ENCODE measurements around the gene ZNF428. TPM values are rescaled to one million over a fixed set of nuclear protein-coding genes. Genes with fewer than 3 reads are reported as not detected.
"Not testable (repeated sequence)": the region's sequence is repeated elsewhere in the genome, so short reads cannot be mapped to it uniquely, and the experiment has no call there.

Gene ZNF428
- polyA plus RNA-seq, 1 experiment: 34.0 TPM

GRCh38 chr19:43636121-43636683 lies 16.8 kb upstream of the ZNF428 start:
- TF ChIP-seq CTCF (IDR thresholded peaks at IDR 0.05; ENCODE audit: insufficient read depth, low read depth, low read length): no peak
- Histone ChIP-seq H3K4me3 (ENCODE audit: low read depth, low read length) (no peak overlapping the region), H3K36me3 (ENCODE audit: control insufficient read depth, insufficient read depth, low read length) (no peaks in the 10 kb centered on the region), H3K27me3 (ENCODE audit: control insufficient read depth, insufficient read depth, low read length) (peaks cover 17% of the 10 kb centered on the region)
- ChIA-PET CTCF (interaction anchor here (0.6 kb wide), 1 partner anchor 162 kb away, joined by 4 read pairs; no protein-coding TSS in a partner anchor), POLR2A (no interaction called here)
- DNase-seq (ENCODE audit: low read depth): no peak

- H3K4me3 ChIP-seq (ENCODE audit: low read depth, low read length); H3K36me3 ChIP-seq (ENCODE audit: control insufficient read depth, insufficient read depth, low read length); POLR2A ChIA-PET; DNase-seq (ENCODE audit: low read depth); CTCF ChIA-PET: not testable (repeated sequence)
- peaks cover 17% of the 10 kb centered on the region for H3K27me3 ChIP-seq (ENCODE audit: control insufficient read depth, insufficient read depth, low read length)
These were observed 16.1 kb upstream of the ZNF428 start for GRCh38 chr19:43635561-43635940.

DNA sequence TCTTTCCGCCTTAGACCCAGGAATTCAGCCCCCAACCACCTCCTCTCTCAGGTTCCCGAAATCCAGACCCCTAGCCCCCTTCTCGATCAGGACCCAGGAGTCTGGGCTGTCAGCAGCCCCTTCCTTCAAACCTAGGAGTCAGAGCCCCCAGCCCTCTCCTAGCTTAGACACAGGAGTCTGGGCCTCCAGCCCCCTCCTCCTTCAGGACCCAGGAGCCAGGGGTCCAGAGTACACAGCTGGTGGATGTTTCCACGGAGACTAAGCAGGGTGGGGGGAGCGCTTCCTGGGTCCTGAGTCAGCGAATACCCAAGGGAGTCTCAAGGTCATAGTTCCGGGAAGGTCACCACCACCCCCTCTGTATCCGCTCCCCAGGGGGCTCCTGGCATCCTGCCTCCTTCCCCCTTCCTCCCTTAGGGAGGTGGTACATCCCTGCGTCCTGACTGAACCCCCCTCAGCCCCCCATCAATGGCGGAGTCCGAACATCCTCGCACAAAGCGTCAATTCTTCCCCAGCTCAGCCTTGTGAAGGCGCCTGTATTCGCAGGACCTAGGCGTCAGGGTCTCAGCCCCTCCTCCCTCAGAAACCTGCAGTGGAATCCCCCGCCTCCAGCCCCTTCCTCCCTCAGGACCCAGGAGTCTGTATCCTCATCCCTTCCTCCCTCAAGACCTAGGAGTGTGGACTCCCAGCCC lies 15.6 kb upstream of the ZNF428 start:
- peaks cover 14% of the 10 kb centered on the region for H3K27me3 ChIP-seq (ENCODE audit: control insufficient read depth, insufficient read depth, low read length)
- no peak for DNase-seq (ENCODE audit: low read depth)
- H3K36me3 ChIP-seq (ENCODE audit: control insufficient read depth, insufficient read depth, low read length): no peaks in the 10 kb centered on the region
- ChIA-PET CTCF (no interaction called here), POLR2A (no interaction called here)
- no peak overlapping the region for H3K4me3 ChIP-seq (ENCODE audit: low read depth, low read length)
- TF ChIP-seq CTCF (IDR thresholded peaks at IDR 0.05; ENCODE audit: insufficient read depth, low read depth, low read length): no peak

GRCh38 chr19:43634506-43634871 lies 15.1 kb upstream of the ZNF428 start:
- H3K27me3 ChIP-seq (ENCODE audit: control insufficient read depth, insufficient read depth, low read length): peaks cover 14% of the 10 kb centered on the region
- H3K4me3 ChIP-seq (ENCODE audit: low read depth, low read length): no peak overlapping the region
- CTCF ChIA-PET: no interaction called here
- no peaks in the 10 kb centered on the region for H3K36me3 ChIP-seq (ENCODE audit: control insufficient read depth, insufficient read depth, low read length)
- no peak for DNase-seq (ENCODE audit: low read depth)
- no peak for TF ChIP-seq CTCF (IDR thresholded peaks at IDR 0.05; ENCODE audit: insufficient read depth, low read depth, low read length)
- POLR2A ChIA-PET: no interaction called here

- no peak for TF ChIP-seq CTCF (IDR thresholded peaks at IDR 0.05; ENCODE audit: insufficient read depth, low read depth, low read length)
- no peak for DNase-seq (ENCODE audit: low read depth)
- Histone ChIP-seq H3K27me3 (ENCODE audit: control insufficient read depth, insufficient read depth, low read length) (peaks cover 11% of the 10 kb centered on the region), H3K36me3 (ENCODE audit: control insufficient read depth, insufficient read depth, low read length) (no peaks in the 10 kb centered on the region), H3K4me3 (ENCODE audit: low read depth, low read length) (no peak overlapping the region)
- CTCF ChIA-PET: no interaction called here
- POLR2A ChIA-PET: no interaction called here
These were observed 14.6 kb upstream of the ZNF428 start for GRCh38 chr19:43634068-43634467.

- Histone ChIP-seq H3K36me3 (ENCODE audit: control insufficient read depth, insufficient read depth, low read length) (no peaks in the 10 kb centered on the region), H3K27me3 (ENCODE audit: control insufficient read depth, insufficient read depth, low read length) (peaks cover 6% of the 10 kb centered on the region), H3K4me3 (ENCODE audit: low read depth, low read length) (no peak overlapping the region)
- no peak for TF ChIP-seq CTCF (IDR thresholded peaks at IDR 0.05; ENCODE audit: insufficient read depth, low read depth, low read length)
- ChIA-PET POLR2A (no interaction called here), CTCF (no interaction called here)
- DNase-seq (ENCODE audit: low read depth): no peak
These were observed 14.1 kb upstream of the ZNF428 start for GRCh38 chr19:43633520-43633919.

All from BJ (cell line).